DMS 273 (cell line): ENCODE measurements around the gene DPYSL3.
"Not testable (repeated sequence)": the region's sequence is repeated elsewhere in the genome, so short reads cannot be mapped to it uniquely, and the experiment has no call there.

Experiments used
- DNase-seq: peaks from one replicate; lab custom pipeline; 2025; ENCODE audit not compliant: unreplicated experiment; lab: John Stamatoyannopoulos, UW

Gene DPYSL3

DNA sequence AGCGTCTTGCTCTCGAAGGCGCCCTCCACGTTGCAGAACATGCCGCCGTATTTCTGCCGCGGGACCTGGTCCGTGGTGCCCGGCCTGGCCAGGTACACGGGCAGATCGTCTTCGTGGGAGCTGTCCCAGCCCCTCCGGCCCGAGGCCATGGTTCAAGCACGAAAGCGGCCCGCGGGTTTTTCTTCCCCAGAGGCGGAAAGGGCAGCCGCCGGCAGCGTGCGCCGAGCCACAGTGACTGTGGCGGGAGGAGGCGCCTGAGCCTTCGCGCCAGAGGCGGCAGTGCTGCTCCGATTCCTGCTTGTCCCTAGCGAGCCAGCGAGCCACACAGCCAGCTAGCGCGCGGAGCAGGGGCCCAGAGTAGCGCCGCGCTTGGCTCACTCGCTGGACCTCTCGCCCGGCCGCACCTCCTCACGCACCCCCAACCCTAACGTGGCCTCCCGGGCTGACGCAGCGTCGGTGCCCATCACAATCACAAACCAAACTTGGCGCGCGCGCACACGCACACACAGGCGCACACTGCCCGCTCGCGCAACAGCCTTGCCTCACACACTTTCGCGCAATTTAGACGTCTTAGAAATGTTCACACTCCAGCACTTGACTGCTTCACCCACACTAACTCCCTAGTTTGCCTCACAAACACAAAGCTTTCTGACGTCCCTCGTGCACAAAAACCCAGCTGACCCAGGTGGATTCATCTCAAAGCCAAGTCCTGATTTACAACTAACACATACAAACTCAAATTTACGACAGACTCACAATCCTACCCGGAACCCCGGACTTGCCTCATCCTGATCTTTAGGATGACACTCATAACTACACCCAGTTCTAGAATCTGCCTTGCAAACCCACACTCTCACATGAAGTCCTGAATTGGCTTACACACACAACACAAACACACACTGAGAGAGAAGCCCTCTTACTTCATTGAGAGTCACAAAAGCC is at the start of gene DPYSL3:
Gene DPYSL3 (minus strand): TSS at position 359 of the 942 bp plus-strand sequence. CDS start 210 bp downstream, at position 149.
- peak; percentile 91 for DNase-seq

DNA sequence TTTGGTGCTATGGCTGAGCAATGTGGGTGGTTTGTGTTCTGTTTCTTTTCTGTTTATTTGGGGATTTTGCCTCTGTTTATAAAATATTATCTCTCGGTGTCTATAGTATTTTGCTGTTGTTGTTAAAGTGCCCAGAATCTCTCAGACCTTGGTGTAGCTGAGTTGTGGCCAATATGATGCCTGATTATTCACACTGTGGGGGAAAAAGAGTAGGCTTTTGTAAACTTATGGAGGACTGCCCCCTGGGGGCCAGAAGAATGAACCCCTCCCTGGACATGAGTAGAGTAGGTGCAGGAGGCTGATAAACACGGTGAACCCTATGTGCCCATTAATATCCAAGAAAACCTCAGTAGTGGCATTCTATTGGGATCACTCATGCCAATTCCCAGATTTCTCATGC is 49.0 kb upstream of the DPYSL3 start:
- peak; percentile 88 for DNase-seq

DNA sequence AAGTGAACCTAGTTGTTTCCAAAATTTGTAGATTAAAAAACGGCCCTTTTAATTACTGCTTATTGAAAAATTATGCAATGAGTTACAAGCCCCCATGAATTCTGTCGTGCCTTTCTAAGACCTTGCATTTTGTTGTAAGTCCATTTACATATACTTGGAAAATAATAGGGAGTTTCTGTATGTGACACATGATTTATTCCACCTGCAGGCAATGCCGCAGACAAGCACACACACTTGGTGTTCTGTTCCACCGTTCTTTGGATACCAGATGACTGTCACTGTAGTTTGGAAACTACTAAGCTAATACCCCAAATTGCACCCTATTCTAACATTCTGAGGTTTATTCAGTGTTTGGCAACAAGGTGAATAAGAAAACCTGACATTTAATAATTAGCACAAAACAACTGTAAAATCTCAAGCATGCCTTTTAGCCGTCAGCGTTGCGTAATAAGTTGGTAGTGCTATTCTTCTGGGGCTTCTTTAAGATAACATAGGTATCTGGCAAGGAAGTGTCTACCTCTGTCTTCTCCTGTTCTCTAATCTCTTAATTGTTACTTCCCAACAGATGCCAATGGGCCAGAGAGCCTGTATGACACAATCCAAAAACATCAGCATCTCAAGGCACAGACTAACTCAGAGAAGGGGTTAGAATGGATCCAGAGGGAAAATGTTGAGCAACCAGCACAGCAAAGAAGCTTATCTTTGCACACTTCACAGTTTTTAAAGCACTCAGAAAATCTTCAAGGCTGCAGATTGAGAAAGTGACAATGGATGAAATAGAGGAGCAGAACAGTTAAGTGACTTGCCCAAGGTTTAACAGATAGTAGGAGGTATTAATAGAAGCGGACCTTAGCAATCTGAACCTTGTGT is 48.2 kb upstream of the DPYSL3 start:
- DNase-seq, result no peak

DNA sequence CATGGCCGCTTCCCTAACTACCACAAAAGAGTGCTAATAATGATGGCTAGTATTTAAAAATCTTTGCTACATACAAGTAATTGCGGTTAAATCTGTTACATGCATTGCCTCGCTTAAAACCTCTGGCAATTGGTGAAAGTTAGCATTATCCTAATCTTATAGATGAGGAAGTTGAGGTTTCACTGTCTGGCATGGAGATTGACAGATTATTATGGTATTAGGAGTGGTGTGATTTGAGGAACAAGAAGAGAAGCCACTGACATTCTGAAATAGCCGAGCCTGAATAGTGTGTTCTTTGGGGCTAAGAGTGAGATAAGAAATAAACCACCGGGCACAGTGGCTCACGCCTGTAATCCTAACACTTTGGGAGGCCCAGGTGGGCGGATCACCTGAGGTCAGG is 45.3 kb upstream of the DPYSL3 start:
- DNase-seq, result no peak

DNA sequence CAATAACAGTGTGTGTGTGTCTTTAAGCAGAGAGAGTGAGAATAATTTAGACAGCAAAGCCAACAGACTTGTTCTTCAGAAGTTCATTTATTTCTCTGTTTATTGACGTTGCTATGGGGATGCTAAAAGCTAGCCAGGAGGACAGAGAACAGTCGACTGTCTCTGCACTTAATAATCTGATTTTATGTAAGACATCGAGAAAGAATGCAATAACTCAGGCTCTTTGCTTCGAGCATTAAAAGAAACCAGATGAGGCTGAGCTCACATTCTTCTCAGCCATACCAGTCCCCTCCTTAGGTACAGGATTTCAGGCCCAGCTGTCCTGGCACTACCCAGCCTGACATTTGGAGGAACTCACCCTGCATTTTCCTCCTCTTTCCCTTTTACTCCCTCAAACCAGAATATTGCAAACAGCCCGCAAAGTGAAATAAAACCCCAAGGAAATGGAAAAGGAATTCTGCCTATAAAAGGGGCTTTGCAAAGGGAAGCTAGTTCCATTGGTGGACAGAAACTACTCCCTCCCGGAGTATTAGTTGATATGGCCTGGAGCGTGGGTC is 44.5 kb upstream of the DPYSL3 start:
- peak; percentile 43 for DNase-seq

DNA sequence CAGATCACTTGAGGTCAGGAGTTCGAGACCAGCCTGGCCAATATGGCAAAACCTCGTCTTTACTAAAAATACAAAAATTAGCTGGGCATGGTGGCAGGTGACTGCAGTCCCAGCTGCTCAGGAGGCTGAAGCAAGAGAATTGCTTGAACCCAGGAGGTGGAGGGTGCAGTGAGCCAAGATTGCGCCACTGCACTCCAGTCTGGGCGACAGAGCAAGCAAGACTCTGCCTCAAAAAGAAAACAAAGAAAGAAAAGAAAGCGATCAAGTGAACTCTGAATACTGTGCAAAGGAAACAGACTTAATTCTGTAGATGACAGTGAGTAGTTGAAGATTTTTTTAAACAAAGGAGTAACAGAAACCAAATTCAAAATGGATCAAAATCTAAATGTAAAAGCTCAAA is 43.9 kb upstream of the DPYSL3 start:
- DNase-seq, result not testable (repeated sequence)

DNA sequence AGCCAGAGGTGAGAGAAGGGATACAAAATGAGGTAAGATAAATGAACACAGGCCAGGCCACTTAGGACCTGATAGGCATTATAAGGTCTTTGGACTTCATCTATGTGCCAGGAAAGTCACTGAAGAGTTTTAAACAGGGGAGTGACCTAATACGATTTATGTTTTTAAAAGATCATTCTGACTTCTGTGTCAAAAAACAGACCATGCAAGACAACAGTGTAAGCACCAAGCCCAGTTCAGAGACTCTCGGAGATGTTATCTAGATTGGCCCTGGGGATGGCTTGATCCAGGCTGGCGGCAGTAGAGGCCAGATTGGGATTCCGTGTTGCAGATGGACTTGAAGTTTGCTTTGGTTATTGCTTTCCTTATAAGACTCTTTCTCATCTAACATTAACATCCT is 43.0 kb upstream of the DPYSL3 start:
- DNase-seq, result no peak

DNA sequence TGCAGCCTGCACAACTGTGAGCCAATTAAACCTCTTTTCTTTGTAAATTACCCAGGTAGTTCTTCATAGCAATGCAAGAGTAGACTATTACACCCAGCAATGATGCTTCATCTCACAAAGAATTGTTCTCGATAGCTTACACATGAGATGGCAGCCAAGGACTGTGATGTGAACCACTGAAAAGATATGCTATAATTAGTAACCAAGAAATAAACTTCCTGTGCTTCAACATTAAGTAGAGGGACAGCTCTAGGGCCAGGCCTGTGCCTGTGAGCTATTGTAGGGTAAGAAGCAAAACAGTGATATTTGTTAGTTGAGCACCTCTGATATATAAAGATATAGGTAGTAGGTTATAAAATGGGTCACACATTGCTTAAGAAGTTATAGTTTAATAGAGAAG is 41.8 kb upstream of the DPYSL3 start:
- no peak for DNase-seq

DNA sequence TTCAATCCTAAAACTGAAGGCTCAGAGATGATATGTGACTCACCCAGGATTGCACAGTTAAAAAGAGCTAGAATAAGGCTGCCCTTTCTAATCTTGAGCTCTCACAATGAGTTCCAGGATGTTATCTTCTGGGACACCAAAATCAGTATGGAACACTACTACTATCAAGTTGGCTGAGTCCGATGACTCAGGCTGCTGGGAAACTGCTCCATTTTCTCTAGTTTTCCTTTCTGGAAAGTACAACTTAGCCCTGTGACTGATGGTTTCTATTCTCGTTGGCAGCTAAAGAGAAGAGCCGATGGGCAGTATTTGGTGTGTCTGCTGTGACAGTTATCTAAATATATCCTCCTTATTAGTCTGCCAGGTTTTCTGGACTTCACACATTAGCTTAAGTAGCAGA is 37.9 kb upstream of the DPYSL3 start:
- no peak for DNase-seq

DNA sequence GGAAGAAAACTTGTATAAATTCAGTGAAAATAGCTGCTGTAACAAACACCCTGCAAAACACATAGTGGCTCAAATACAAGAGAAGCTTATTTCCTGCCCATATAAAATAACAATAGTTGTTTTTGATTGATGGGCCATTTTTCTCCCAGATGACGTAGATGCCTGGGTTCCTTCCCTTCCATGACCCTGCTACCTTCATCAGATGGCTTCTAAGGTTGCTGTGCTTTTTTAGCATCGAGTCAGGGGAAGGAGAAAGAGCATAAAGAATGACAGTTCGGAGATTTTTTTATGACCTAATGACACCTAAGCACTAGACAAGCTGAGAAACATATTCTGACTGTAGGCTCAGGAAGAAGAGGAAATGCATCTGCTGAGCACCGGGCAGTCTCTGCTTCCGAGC is 34.7 kb upstream of the DPYSL3 start:
- no peak for DNase-seq

DNA sequence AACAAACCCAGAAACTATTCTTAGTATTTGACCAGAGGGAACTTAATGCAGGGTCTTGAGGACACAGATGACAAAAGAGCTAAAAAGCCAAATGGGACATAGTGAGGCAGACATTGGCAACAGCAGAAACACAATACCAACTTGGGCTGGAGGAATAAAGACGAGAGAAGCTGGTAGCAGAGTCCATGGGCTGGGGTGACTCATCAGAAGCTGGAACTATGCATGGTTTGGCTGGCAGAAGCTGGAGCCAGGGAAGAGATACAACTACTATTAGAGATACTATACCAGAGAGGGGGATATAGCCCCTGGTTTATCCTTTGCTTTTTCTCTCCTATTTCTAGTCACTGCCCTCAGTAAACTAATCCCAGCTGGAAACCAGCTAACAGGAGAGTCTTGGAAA is 29.2 kb upstream of the DPYSL3 start:
- peak; percentile 15 for DNase-seq

DNA sequence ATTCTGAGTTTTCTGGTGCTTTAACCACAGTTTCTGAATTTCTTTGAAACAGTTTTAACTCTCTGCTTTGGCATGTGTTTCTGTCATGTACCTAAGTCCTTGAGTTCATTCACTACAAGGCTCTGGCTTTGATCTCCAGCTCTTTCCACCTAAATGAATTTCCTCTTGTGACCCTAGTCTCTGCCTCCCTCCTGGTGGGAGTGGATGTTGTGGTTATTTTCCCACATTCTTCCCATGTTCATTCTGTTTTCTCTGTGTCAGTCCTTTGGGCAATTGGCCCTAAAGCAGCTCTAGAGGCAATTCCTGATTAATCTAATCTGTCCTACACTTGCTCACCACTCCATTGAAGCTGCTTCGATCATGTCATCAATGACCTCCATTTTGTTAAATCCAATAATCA is 28.4 kb upstream of the DPYSL3 start:
- no peak for DNase-seq

DNA sequence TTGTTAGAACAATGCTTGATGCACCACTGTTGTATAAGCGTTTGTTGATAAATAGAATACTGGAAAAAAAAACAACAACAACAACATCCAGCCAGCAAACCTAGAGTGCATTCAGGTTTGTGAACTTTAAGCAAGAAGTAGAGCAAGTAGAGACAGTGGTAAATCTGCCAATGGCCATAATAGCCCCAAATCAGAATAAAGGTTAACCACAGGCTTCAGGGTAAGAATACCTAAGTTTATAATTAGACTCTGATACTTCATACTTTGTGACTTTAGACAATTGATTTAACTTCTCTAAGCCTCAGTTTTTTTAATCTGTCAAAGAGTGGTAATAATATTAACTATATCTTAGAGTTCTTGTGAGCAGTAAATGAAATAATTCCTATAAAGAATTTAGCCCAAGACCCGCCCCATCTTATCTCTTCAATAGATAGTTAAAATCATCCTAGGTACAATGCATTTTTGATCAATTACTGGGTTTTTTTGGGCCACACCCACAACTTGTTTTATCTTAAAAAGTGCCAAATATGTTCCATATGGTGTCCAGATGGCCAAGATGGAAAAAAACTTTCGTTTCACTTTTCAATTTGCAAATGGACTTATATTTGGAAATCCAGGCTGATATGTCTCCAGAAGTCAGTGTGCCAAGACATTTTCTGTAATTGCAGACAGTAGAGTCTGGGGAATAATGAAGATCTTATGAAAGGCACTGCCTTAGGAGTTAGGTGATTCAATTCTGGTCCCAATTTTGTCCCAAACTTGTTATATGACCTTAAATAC is 24.5 kb upstream of the DPYSL3 start:
- peak; percentile 85 for DNase-seq

DNA sequence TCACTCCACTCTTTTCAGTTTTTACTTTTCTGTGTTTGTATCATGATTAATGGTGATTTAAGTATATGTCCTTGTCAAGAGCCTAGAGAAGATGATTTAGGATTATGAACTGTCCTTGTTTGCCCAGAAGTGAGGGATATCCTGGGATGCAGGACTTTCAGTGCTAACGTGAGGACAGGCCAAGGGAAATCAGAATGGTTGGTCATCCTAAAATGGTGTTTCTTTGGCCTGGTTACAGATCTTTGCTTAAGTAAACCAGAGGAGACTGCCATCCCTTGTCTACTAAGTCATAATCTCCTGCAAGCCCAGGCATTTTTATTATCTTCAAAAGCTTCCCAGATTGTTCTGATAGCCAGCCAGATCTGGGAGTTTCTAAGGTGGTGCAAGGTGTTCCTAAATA is 22.3 kb upstream of the DPYSL3 start:
- peak; percentile 50 for DNase-seq

DNA sequence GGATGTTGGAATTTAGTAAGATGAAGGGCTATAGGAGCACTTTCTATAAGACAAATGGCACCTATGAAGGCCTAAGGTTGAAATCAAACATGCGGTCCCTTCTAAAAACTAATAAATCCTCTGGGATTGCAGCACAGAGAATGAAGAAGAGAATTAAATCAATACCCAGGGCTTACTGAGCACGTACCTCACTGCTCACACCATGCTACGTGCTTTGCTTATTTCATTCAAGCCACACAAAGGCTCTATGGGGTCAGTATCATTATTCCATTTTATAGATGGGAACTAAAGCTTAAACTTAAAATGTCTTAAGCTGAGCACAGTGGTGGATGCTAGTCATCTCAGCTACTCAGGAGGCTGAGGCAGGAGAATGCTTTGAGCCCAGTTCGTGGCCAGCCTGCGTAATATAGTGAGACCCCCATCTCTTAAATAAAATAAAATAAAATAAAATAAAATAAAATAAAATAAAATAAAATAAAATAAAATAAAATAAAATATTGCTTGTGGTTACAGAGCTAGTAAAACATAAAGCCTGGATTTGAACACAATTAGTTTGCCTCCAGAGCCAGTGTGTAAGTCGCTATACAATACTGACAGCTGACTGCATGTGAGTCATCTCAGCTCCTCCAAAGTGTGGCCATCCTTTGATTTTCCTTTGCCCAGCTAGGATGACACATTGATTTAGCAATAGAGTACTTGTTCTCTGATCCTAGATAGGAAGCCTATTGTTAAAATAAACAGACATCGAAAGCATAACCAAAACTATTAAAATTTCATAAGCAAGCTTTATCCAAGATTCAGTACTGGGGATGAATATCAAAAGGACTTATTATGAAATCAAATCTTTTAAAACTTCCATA is 20.9 kb upstream of the DPYSL3 start:
- DNase-seq, result peak; percentile 59

DNA sequence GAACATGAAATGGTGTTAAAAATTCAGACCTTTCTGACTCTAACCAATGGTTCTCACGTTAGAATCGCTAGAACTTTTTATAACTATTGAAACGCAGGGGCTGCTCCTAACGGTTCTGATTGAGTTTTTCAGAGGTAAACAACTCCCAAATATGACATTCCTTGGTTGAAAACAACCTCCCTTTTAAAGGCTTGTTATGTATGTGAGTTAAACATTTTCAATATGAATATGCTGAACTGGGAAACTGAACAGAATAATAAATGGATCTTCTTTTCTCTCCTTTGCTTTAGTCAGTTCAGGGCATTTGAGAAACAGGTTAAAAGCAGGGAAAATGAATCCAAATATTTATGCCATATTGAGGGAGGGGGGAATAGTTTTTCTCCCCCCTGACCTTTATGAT is 13.2 kb upstream of the DPYSL3 start:
- no peak for DNase-seq

DNA sequence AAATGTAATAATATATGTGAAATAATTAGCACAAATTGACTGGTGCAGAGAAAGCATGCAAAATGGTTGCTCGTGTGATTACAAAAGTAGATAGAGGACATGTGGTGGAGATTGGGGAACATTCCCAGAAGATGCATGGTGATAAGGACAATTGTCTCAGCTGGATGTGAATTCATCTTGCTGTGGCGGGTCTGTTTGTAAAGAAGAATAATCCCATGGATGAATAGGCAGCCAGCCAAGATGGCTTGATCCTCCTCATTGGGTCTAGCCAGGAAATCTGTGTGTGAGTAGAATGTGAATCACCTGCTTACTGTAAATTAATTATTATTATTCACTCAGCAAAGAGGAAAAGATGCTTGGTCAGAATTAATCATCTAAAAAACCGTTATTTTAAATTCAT is 12.6 kb upstream of the DPYSL3 start:
- peak; percentile 56 for DNase-seq

DNA sequence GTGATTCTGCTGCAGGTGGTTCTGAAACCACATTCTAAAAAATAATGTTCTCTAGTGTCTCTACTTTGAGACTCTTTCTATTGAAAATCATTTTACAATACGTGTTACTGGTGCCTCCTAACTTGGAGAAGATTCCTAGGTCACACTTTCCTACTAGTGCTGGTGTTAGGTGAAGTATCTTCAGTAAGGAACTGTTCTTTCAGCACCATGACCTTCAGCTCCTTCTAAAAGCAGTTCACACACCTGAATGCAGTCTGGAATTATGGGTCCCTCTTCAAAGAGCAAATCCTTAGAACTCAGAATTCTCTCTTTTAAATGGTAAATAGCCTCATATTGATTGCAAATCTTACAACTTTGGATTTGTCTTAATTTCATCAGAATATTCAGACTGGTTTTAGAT is 10.6 kb upstream of the DPYSL3 start:
- DNase-seq, result no peak

DNA sequence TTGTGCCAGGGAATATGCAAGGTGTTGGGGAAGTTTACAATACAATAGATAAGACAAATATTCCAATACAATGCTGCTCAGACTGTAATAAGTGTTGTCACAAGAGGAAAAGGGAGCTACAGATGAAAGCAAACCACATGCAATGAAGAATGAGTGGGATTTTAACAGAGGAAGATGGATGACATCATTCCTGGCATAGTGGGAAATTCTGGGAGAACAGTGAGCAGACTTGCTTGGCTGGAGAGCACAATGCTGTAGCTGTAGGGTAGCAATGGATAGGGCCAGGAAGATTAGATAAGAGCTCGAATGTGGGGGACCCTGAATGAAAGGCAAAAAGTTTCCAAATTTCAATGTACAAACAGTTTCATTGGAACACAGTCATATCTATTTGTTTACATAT is 9.5 kb upstream of the DPYSL3 start:
- DNase-seq, result peak; percentile 14

DNA sequence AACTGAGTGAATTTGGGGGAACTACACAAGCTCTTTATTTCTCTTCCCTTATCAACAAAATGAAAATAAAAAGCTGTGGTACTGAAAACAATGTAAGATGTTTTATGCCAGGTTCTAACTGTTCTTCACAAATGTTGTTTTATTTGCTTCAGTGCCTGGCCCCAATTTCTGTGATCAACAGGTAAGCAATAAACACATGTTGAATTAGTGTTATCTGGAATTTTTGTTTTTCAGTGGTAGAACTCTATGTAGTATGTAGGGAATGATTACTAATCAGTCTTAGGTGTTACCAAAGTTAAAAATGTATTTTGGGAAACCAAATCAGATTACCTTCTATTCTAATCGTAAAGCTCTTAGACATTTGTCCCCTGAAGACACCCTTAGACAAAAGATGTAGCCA is 7.5 kb upstream of the DPYSL3 start:
- no peak for DNase-seq
